Measurements from ENCODE around the gene FIS1. TPM values are rescaled to one million over a fixed set of nuclear protein-coding genes. Genes with fewer than 3 reads are reported as not detected.

Gene FIS1
- polyA plus RNA-seq, 1 donor from 2014 or later: 322 TPM

GRCh38 chr7:101208794-101209193, 36.1 kb downstream of the FIS1 start:
- no peak overlapping the region for H3K4me3 ChIP-seq (ENCODE audit: low read length)
- no peaks in the 10 kb centered on the region for H3F3A ChIP-seq (ENCODE audit: insufficient read depth, low read length, poor library complexity, severe bottlenecking)
- H2AFZ ChIP-seq (ENCODE audit: low read depth, low read length): no peak overlapping the region
- H3K79me2 ChIP-seq (replicated peaks; ENCODE audit: insufficient read depth, low read length): no peaks in the 10 kb centered on the region
- no peak overlapping the region for H3K27ac ChIP-seq (ENCODE audit: low read length)
- no peaks in the 10 kb centered on the region for H3K9me2 ChIP-seq (ENCODE audit: insufficient read depth, low read length)
- TF ChIP-seq SMC3 (conservative IDR thresholded peaks at IDR 0.05; ENCODE audit: poor library complexity): no peak
- no peak for TF ChIP-seq EP300 (conservative IDR thresholded peaks at IDR 0.05; ENCODE audit: poor library complexity, severe bottlenecking)
- TF ChIP-seq TAF1 (IDR thresholded peaks at IDR 0.05; ENCODE audit: low read depth): no peak
- no peak for TF ChIP-seq EZH2 (IDR thresholded peaks at IDR 0.05; ENCODE audit: borderline replicate concordance, insufficient read depth, low read length, poor library complexity, severe bottlenecking)
- no peak for TF ChIP-seq REST (IDR thresholded peaks at IDR 0.05; ENCODE audit: borderline replicate concordance)
- no peak for TF ChIP-seq MXI1 (conservative IDR thresholded peaks at IDR 0.05; ENCODE audit: poor library complexity, severe bottlenecking)
- TF ChIP-seq CTCF (IDR thresholded peaks at IDR 0.05; ENCODE audit: poor library complexity, severe bottlenecking): no peak
- no peak for TF ChIP-seq POLR2AphosphoS5 (IDR thresholded peaks at IDR 0.05)
- TF ChIP-seq RAD21 (conservative IDR thresholded peaks at IDR 0.05): no peak
- H3K9ac ChIP-seq (ENCODE audit: low read length): no peak overlapping the region
- H3K36me3 ChIP-seq (ENCODE audit: insufficient read depth, low read length): no peaks in the 10 kb centered on the region
- H3K4me2 ChIP-seq (ENCODE audit: low read length): no peak overlapping the region
- no peaks in the 10 kb centered on the region for H3K27me3 ChIP-seq (ENCODE audit: insufficient read depth, low read depth, low read length)
- H3K9me3 ChIP-seq (ENCODE audit: low read length): no peaks in the 10 kb centered on the region
- H4K20me1 ChIP-seq (ENCODE audit: insufficient read depth): no peaks in the 10 kb centered on the region

- H3K79me2 ChIP-seq (replicated peaks; ENCODE audit: insufficient read depth, low read length): no peaks in the 10 kb centered on the region
- H3K4me3 ChIP-seq (ENCODE audit: low read length): no peak overlapping the region
- H3K9ac ChIP-seq (ENCODE audit: low read length): no peak overlapping the region
- no peaks in the 10 kb centered on the region for H3F3A ChIP-seq (ENCODE audit: insufficient read depth, low read length, poor library complexity, severe bottlenecking)
- H3K9me3 ChIP-seq (ENCODE audit: low read length): no peaks in the 10 kb centered on the region
- no peak overlapping the region for H2AFZ ChIP-seq (ENCODE audit: low read depth, low read length)
- H4K20me1 ChIP-seq (ENCODE audit: insufficient read depth): no peaks in the 10 kb centered on the region
- no peaks in the 10 kb centered on the region for H3K36me3 ChIP-seq (ENCODE audit: insufficient read depth, low read length)
- TF ChIP-seq SMC3 (conservative IDR thresholded peaks at IDR 0.05; ENCODE audit: poor library complexity) (no peak), POLR2AphosphoS5 (IDR thresholded peaks at IDR 0.05) (no peak), CTCF (IDR thresholded peaks at IDR 0.05; ENCODE audit: poor library complexity, severe bottlenecking) (no peak), REST (IDR thresholded peaks at IDR 0.05; ENCODE audit: borderline replicate concordance) (no peak), MXI1 (conservative IDR thresholded peaks at IDR 0.05; ENCODE audit: poor library complexity, severe bottlenecking) (no peak), TAF1 (IDR thresholded peaks at IDR 0.05; ENCODE audit: low read depth) (no peak), EP300 (conservative IDR thresholded peaks at IDR 0.05; ENCODE audit: poor library complexity, severe bottlenecking) (no peak), EZH2 (IDR thresholded peaks at IDR 0.05; ENCODE audit: borderline replicate concordance, insufficient read depth, low read length, poor library complexity, severe bottlenecking) (no peak), RAD21 (conservative IDR thresholded peaks at IDR 0.05) (no peak)
- H3K4me2 ChIP-seq (ENCODE audit: low read length): no peak overlapping the region
- no peaks in the 10 kb centered on the region for H3K9me2 ChIP-seq (ENCODE audit: insufficient read depth, low read length)
- H3K27me3 ChIP-seq (ENCODE audit: insufficient read depth, low read depth, low read length): peaks cover 11% of the 10 kb centered on the region
- no peak overlapping the region for H3K27ac ChIP-seq (ENCODE audit: low read length)
Measured at GRCh38 chr7:101207459-101207858, 37.4 kb downstream of the FIS1 start.
